Esophagus muscularis mucosa (tissue), 3 donors: ENCODE results near the gene N4BP2L2.

Experiments
- POLR2A ChIP-seq: fragments of 450-650 bp; IDR thresholded peaks from one replicate; pipeline ENCODE4 v1.6.1; 2017; ENCODE audit warnings: antibody characterized with exemption, moderate library complexity, mild to moderate bottlenecking, low read depth
- TF ChIP-seq, protein P1 (sequence below), 3 experiments: fragments of 200-600 bp in 2 of 3; fragments of 450-650 bp in 1 of 3; sonication (generic) in 2 of 3; IDR thresholded peaks; one replicate each; pipeline ENCODE4 v1.5.1; 2017 to 2019; ENCODE audit warnings: antibody characterized with exemption in 3 of 3, mild to moderate bottlenecking in 2 of 3, moderate library complexity in 1 of 3

DNA sequence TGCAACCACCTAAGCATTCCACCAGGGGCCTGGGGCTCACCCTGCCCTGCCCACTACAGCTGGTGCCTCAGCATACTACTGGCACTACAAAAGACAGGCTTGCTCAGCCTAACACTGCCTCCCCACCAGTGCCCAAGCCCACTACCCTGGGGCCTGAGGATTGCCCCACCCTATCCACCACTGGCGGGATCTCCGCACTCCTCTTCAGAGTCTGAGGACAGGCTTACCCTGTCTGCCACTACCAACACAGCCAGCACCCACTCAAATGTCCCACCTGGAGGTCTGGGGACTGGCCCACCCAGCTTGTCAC, 83.0 kb downstream of the N4BP2L2 start:
- TF ChIP-seq POLR2A, result no peak
- TF ChIP-seq, protein P1, sequence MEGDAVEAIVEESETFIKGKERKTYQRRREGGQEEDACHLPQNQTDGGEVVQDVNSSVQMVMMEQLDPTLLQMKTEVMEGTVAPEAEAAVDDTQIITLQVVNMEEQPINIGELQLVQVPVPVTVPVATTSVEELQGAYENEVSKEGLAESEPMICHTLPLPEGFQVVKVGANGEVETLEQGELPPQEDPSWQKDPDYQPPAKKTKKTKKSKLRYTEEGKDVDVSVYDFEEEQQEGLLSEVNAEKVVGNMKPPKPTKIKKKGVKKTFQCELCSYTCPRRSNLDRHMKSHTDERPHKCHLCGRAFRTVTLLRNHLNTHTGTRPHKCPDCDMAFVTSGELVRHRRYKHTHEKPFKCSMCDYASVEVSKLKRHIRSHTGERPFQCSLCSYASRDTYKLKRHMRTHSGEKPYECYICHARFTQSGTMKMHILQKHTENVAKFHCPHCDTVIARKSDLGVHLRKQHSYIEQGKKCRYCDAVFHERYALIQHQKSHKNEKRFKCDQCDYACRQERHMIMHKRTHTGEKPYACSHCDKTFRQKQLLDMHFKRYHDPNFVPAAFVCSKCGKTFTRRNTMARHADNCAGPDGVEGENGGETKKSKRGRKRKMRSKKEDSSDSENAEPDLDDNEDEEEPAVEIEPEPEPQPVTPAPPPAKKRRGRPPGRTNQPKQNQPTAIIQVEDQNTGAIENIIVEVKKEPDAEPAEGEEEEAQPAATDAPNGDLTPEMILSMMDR (IDR thresholded peaks at IDR 0.05), result no peak
